K562 (cell line): ENCODE measurements around the gene PLXND1. TPM values are rescaled to one million over a fixed set of nuclear protein-coding genes. Genes with fewer than 3 reads are reported as not detected.

Experiments used
- ATAC-seq: fragments of 200-7000 bp; cut with Tn5 transposase; 3 replicates; pipeline ENCODE4 v1.9.1; 2020; ENCODE audit warnings: moderate library complexity
- BruUV-seq: library from RNA; stranded (reverse); fragments of 400-500 nt; replicated peaks from 2 replicates; lab custom pipeline; 2021; lab: Mats Ljungman, UMichigan
- CTCF ChIA-PET: fragments of 300-600 bp; formaldehyde crosslinking; extraction: SDS; loops from one replicate; lab custom pipeline; 2021; ENCODE audit warnings: low intra/inter-chr PET ratio; lab: Yijun Ruan, JAX
- POLR2A ChIA-PET: fragments of 300-600, 350-650 bp; sonication (Branson Sonifier 250); formaldehyde crosslinking; extraction: SDS; loops from one replicate; lab custom pipeline; 2021; ENCODE audit warnings: antibody characterized with exemption, inconsistent platforms; lab: Yijun Ruan, JAX
- DNase-seq, 4 experiments: peaks; one replicate each; pipeline versions ENCODE4 v3.0.0 to v3.0.0-alpha.2; 2011 to 2018; ENCODE audit warnings: low spot score in 3 of 4, mixed read lengths in 3 of 4; ENCODE audit errors: extremely low read depth in 1 of 4
- FAIRE-seq: peaks from 2 replicates; lab custom pipeline; 2011; peaks lifted over from hg19 to GRCh38; lab: Jason Lieb, UNC
- H2AFZ ChIP-seq: 2 replicates; pipeline ENCODE4 v1.6.0; 2011; ENCODE audit warnings: low read depth, low read length, control low read depth, inconsistent platforms
- H3K27ac ChIP-seq: fragments of 200-600 bp; 3 replicates; pipeline ENCODE4 v1.8.0; 2011; ENCODE audit warnings: low read depth, mild to moderate bottlenecking, control low read depth, inconsistent platforms, low read length, moderate library complexity, mixed read lengths; ENCODE audit errors: extremely low read depth
- H3K27me3 ChIP-seq, 2 experiments: fragments of 300-600 bp in 1 of 2; 2 replicates in 1 of 2; 3 replicates in 1 of 2; pipeline versions ENCODE4 v1.6.0 to v1.8.0; 2011; ENCODE audit warnings: inconsistent platforms in 2 of 2, low read length in 2 of 2, mild to moderate bottlenecking in 1 of 2, mixed read lengths in 1 of 2, moderate library complexity in 1 of 2; ENCODE audit not compliant: control insufficient read depth in 2 of 2, insufficient read depth in 2 of 2
- H3K36me3 ChIP-seq: fragments of 300-600 bp; 3 replicates; pipeline ENCODE4 v1.8.0; 2011; ENCODE audit warnings: mild to moderate bottlenecking, low read length, inconsistent platforms; ENCODE audit not compliant: control insufficient read depth, insufficient read depth
- H3K4me1 ChIP-seq, 2 experiments: fragments of 200-600 bp in 1 of 2; replicated peaks in 1 of 2; 2 replicates in 1 of 2; 3 replicates in 1 of 2; pipeline versions ENCODE4 v1.5.1 to v1.8.0; 2011; ENCODE audit warnings: inconsistent platforms in 2 of 2, low read length in 2 of 2, mild to moderate bottlenecking in 1 of 2, mixed read lengths in 1 of 2, moderate library complexity in 1 of 2; ENCODE audit not compliant: control insufficient read depth in 2 of 2, insufficient read depth in 2 of 2
- H3K4me2 ChIP-seq: 2 replicates; pipeline ENCODE4 v1.6.1; 2011; ENCODE audit warnings: low read length, control low read depth, inconsistent platforms, mixed read lengths; ENCODE audit not compliant: insufficient read depth
- H3K4me3 ChIP-seq: fragments of 200-600 bp; sonication (generic), shearing (Covaris generic); 2 replicates; pipeline ENCODE4 v1.5.1; 2016; ENCODE audit warnings: control low read depth, inconsistent platforms
- H3K79me2 ChIP-seq: fragments of 200-600 bp; 3 replicates; pipeline ENCODE4 v1.8.0; 2011; ENCODE audit warnings: low read length, inconsistent platforms; ENCODE audit not compliant: control insufficient read depth, insufficient read depth
- H3K9ac ChIP-seq, 2 experiments: 2 replicates each; pipeline versions ENCODE4 v1.6.0 to v1.6.1; 2011; ENCODE audit warnings: low read depth in 2 of 2, low read length in 2 of 2, control low read depth in 1 of 2, inconsistent platforms in 1 of 2, mild to moderate bottlenecking in 1 of 2, mixed read lengths in 1 of 2; ENCODE audit not compliant: insufficient read depth in 1 of 2
- H3K9me1 ChIP-seq: one replicate; pipeline ENCODE4 v1.6.0; 2011; ENCODE audit warnings: inconsistent platforms, mild to moderate bottlenecking, low read length, moderate library complexity; ENCODE audit not compliant: control insufficient read depth, insufficient read depth
- H3K9me3 ChIP-seq: replicated peaks from 2 replicates; pipeline ENCODE4 v1.5.1; 2011; ENCODE audit warnings: low read depth, low read length, inconsistent platforms; ENCODE audit not compliant: control insufficient read depth, insufficient read depth
- H4K20me1 ChIP-seq: replicated peaks from 2 replicates; pipeline ENCODE4 v1.6.1; 2011; ENCODE audit warnings: low read length, inconsistent platforms, mixed read lengths; ENCODE audit not compliant: control insufficient read depth, insufficient read depth
- ATF2 ChIP-seq: sonication (generic); formaldehyde crosslinking; IDR thresholded peaks from 2 replicates; pipeline ENCODE4 v1.8.1; 2022; ENCODE audit warnings: missing genetic modification reagents
- CC2D1A ChIP-seq: fragments of 450-650 bp; IDR thresholded peaks from 2 replicates; pipeline ENCODE4 v1.6.1; 2017; ENCODE audit warnings: mild to moderate bottlenecking
- CEBPB ChIP-seq: fragments of 450-650 bp; IDR thresholded peaks from 2 replicates; pipeline ENCODE4 v1.6.1; 2016; ENCODE audit warnings: missing genetic modification characterization, missing compliant biosample characterization
- CXXC5 ChIP-seq: fragments of 250-450 bp; sonication (Bioruptor Pico); IDR thresholded peaks from 2 replicates; pipeline ENCODE4 v1.8.0; 2022; ENCODE audit warnings: inconsistent platforms, mild to moderate bottlenecking, moderate library complexity
- EHMT2 ChIP-seq: fragments of 450-650 bp; IDR thresholded peaks from 2 replicates; pipeline ENCODE4 v1.6.1; 2018; ENCODE audit warnings: antibody characterized with exemption
- FOXK2 ChIP-seq, 2 experiments: fragments of 450-650 bp; IDR thresholded peaks in 1 of 2; conservative IDR thresholded peaks in 1 of 2; 2 replicates each; pipeline ENCODE4 v1.6.1; 2016; ENCODE audit warnings: low read depth in 2 of 2, mild to moderate bottlenecking in 1 of 2
- GATAD2B ChIP-seq: fragments of 450-650 bp; IDR thresholded peaks from 2 replicates; pipeline ENCODE4 v1.6.1; 2017; ENCODE audit warnings: mild to moderate bottlenecking, borderline replicate concordance
- HLTF ChIP-seq: fragments of 450-650 bp; IDR thresholded peaks from 2 replicates; pipeline ENCODE4 v1.6.1; 2016
- HOXB6 ChIP-seq: fragments of 250-450 bp; sonication (Bioruptor Pico); IDR thresholded peaks from 2 replicates; pipeline ENCODE4 v1.5.1; 2022; ENCODE audit warnings: mild to moderate bottlenecking, borderline replicate concordance
- MTA2 ChIP-seq: fragments of 450-650 bp; IDR thresholded peaks from 2 replicates; pipeline ENCODE4 v1.6.1; 2016; ENCODE audit warnings: low read depth
- SRSF9 ChIP-seq: fragments of 200-400 bp; formaldehyde crosslinking; IDR thresholded peaks from 2 replicates; pipeline ENCODE4 v1.6.1; 2017; ENCODE audit warnings: low read depth, low read length, borderline replicate concordance
- THRAP3 ChIP-seq: fragments of 450-650 bp; IDR thresholded peaks from 2 replicates; pipeline ENCODE4 v1.6.1; 2016; ENCODE audit warnings: mild to moderate bottlenecking, inconsistent platforms, borderline replicate concordance
- ZBTB7A ChIP-seq: IDR thresholded peaks from 2 replicates; pipeline ENCODE4 v1.6.1; 2011; ENCODE audit warnings: low read depth, mild to moderate bottlenecking, low read length, moderate library complexity, borderline replicate concordance; ENCODE audit not compliant: control insufficient read depth
- ZNF121 ChIP-seq: sonication (generic); formaldehyde crosslinking; conservative IDR thresholded peaks from 2 replicates; pipeline ENCODE4 v1.8.0; 2022; ENCODE audit warnings: missing genetic modification reagents
- ZNF263 ChIP-seq: sonication (generic); formaldehyde crosslinking; IDR thresholded peaks from 2 replicates; pipeline ENCODE4 v1.8.0; 2022; ENCODE audit warnings: mild to moderate bottlenecking, missing genetic modification reagents, borderline replicate concordance
- ZNF583 ChIP-seq: fragments of 250-450 bp; sonication (Bioruptor Pico); IDR thresholded peaks from 2 replicates; pipeline ENCODE4 v1.4.0; 2020
- WGBS: fragments of 100-300 bp; shearing (Covaris generic); methylation state at CpG from one replicate; pipeline ENCODE4 v1.1.6; 2016; ENCODE audit warnings: low coverage, mixed read lengths; ENCODE audit not compliant: insufficient coverage; ENCODE audit errors: missing lambda C conversion rate; 5-methylcytosine and 5-hydroxymethylcytosine counted together
- in situ Hi-C: fragments of 300-500 bp; cut with MboI; formaldehyde crosslinking; loops from 4 replicates; pipeline ENCODE4 v1.15.0; 2018; ENCODE audit warnings: inconsistent platforms, mixed read lengths
- intact Hi-C: fragments of 100-400 bp; cut with micrococcal nuclease; formaldehyde crosslinking; loops from 2 replicates; pipeline ENCODE4 v1.14.2; 2022
- polyA plus RNA-seq, 8 experiments: library from polyadenylated mRNA; depleted of rRNA in 4 of 8; stranded (reverse) in 5 of 8; unstranded in 3 of 8; fragments of >200 nt; fragmentation: Nextera tagmentation in 2 of 8; fragmentation: Illumina TruSeq in 1 of 8; extraction: Ambion mirVana in 2 of 8; extraction: Trizol in 1 of 8; gene quantifications; 2 replicates each; pipeline versions ENCODE4 v1.2.1 to v1.2.3, GENCODE V29; 2011 to 2014; ENCODE audit warnings: inconsistent platforms in 1 of 8, missing spikeins in 1 of 8
- total RNA-seq, 7 experiments: library from RNA; depleted of rRNA in 6 of 7; stranded (reverse); fragments of >200 nt in 6 of 7; fragmentation: Illumina TruSeq in 2 of 7; extraction: Trizol in 2 of 7; gene quantifications; 2 replicates each; pipeline versions ENCODE4 v1.2.1 to v1.2.3, GENCODE V29; 2011 to 2021; ENCODE audit warnings: low replicate concordance in 1 of 7
- TF ChIP-seq, protein P1 (sequence below): fragments of 250-450 bp; sonication (Bioruptor Pico); IDR thresholded peaks from 2 replicates; pipeline ENCODE4 v1.8.0; 2022; ENCODE audit warnings: moderate library complexity, mild to moderate bottlenecking, inconsistent platforms
- TF ChIP-seq, protein P2 (sequence below), 3 experiments: IDR thresholded peaks in 2 of 3; conservative IDR thresholded peaks in 1 of 3; 2 replicates each; pipeline ENCODE4 v1.5.1; 2011 to 2012; ENCODE audit warnings: low read length in 3 of 3, mild to moderate bottlenecking in 3 of 3, control low read depth in 2 of 3, improper control_type of control experiment in 1 of 3, inconsistent platforms in 1 of 3, low read depth in 1 of 3, mixed read lengths in 1 of 3, moderate library complexity in 1 of 3; ENCODE audit not compliant: insufficient read depth in 2 of 3

The PLXND1 gene
- total and polyA plus RNA-seq, 9 of the 15 experiments (the other 6 are each of a cell fraction or from before 2014, with no cell fraction given): 0.34 to 28.8 (median 14.0) TPM

DNA sequence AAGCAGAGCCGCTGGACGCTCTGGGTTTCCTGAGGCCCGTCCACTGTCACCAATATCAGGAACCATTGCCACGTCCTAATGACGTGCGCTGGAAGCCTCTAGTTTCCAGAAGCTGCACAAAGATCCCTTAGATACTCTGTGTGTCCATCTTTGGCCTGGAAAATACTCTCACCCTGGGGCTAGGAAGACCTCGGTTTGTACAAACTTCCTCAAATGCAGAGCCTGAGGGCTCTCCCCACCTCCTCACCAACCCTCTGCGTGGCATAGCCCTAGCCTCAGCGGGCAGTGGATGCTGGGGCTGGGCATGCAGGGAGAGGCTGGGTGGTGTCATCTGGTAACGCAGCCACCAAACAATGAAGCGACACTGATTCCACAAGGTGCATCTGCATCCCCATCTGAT lies 74.8 kb downstream of the PLXND1 start:
- no peaks in the 10 kb centered on the region for H3K9me3 ChIP-seq
- no peaks in the 10 kb centered on the region for H3K9me1 ChIP-seq
- no peak overlapping the region for H3K27ac ChIP-seq
- DNase-seq (no peak), ATAC-seq (no peak), FAIRE-seq (no peak)
- WGBS: 12% methylated on average over 10 of the region's 11 CpGs
- H3K4me3 ChIP-seq: no peak overlapping the region
- no peaks in the 10 kb centered on the region for H3K79me2 ChIP-seq
- in situ Hi-C loops: no loop called here
- no peak overlapping the region for H3K9ac ChIP-seq
- no peaks in the 10 kb centered on the region for H4K20me1 ChIP-seq
- H3K4me1 ChIP-seq: peaks cover 0 to 7% of the 10 kb centered on the region in 2 experiments; a peak in 3 of 5 replicates
- ChIA-PET CTCF (no interaction called here), POLR2A (no interaction called here)
- H2AFZ ChIP-seq: no peak overlapping the region
- intact Hi-C loops: no loop called here
- H3K27me3 ChIP-seq: peaks cover 4 to 22% of the 10 kb centered on the region in 2 experiments; a peak in 2 of 5 replicates
- BruUV-seq: no TSS peak
- no peaks in the 10 kb centered on the region for H3K36me3 ChIP-seq
- no peak overlapping the region for H3K4me2 ChIP-seq
- TF ChIP-seq GATAD2B: no peak
- TF ChIP-seq, protein P1, sequence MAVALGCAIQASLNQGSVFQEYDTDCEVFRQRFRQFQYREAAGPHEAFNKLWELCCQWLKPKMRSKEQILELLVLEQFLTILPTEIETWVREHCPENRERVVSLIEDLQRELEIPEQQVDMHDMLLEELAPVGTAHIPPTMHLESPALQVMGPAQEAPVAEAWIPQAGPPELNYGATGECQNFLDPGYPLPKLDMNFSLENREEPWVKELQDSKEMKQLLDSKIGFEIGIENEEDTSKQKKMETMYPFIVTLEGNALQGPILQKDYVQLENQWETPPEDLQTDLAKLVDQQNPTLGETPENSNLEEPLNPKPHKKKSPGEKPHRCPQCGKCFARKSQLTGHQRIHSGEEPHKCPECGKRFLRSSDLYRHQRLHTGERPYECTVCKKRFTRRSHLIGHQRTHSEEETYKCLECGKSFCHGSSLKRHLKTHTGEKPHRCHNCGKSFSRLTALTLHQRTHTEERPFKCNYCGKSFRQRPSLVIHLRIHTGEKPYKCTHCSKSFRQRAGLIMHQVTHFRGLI: no peak
- TF ChIP-seq CEBPB: no peak
- TF ChIP-seq SRSF9: no peak
- TF ChIP-seq ZBTB7A: no peak
- no peak for TF ChIP-seq THRAP3
- TF ChIP-seq ZNF583 (CRISPR knock-in tag): no peak
- TF ChIP-seq CXXC5 (CRISPR knock-in tag): no peak
- TF ChIP-seq ATF2: no peak
- no peak for TF ChIP-seq EHMT2
- no peak for TF ChIP-seq ZNF121
- TF ChIP-seq HLTF: no peak
- no peak for TF ChIP-seq CC2D1A
- no peak for TF ChIP-seq MTA2
- TF ChIP-seq FOXK2 (conservative IDR thresholded peaks at IDR 0.05 in 1 of 2, IDR thresholded peaks at IDR 0.05 in 1 of 2; ENCODE audit: low read depth in 2 of 2): no peak
- TF ChIP-seq, protein P2, sequence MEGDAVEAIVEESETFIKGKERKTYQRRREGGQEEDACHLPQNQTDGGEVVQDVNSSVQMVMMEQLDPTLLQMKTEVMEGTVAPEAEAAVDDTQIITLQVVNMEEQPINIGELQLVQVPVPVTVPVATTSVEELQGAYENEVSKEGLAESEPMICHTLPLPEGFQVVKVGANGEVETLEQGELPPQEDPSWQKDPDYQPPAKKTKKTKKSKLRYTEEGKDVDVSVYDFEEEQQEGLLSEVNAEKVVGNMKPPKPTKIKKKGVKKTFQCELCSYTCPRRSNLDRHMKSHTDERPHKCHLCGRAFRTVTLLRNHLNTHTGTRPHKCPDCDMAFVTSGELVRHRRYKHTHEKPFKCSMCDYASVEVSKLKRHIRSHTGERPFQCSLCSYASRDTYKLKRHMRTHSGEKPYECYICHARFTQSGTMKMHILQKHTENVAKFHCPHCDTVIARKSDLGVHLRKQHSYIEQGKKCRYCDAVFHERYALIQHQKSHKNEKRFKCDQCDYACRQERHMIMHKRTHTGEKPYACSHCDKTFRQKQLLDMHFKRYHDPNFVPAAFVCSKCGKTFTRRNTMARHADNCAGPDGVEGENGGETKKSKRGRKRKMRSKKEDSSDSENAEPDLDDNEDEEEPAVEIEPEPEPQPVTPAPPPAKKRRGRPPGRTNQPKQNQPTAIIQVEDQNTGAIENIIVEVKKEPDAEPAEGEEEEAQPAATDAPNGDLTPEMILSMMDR (IDR thresholded peaks at IDR 0.05 in 2 of 3, conservative IDR thresholded peaks at IDR 0.05 in 1 of 3; ENCODE audit: insufficient read depth in 2 of 3, low read depth in 1 of 3, low read length in 3 of 3): no peak
- TF ChIP-seq ZNF263 (CRISPR knock-in tag): no peak
- TF ChIP-seq HOXB6 (CRISPR knock-in tag): no peak
